ENCODE measurements around the gene KDM3A.

GRCh38 chr2:86397986-86398385, 43.2 kb upstream of the KDM3A start:
- TF ChIP-seq CTCF (IDR thresholded peaks at IDR 0.05) = no peak
- TF ChIP-seq POLR2A (IDR thresholded peaks at IDR 0.05) = no peak
